Measurements from ENCODE around the gene LRRC8B. TPM values are rescaled to one million over a fixed set of nuclear protein-coding genes. Genes with fewer than 3 reads are reported as not detected.

Gene LRRC8B
- total and polyA plus RNA-seq, 2 of the 8 experiments (the other 6 are each of a cell fraction or from before 2014, with no cell fraction given), result 18.4 to 29.2 TPM

GRCh38 chr1:89566761-89567174 lies 42.1 kb downstream of the LRRC8B start:
- POLR2A ChIA-PET (ENCODE audit: partially characterized antibody), result interaction anchor here (0.8 to 1.4 kb wide), 2 partner anchors 8 to 11 kb away, joined by 3 to 4 read pairs; no protein-coding TSS in a partner anchor
- peak; percentile 66 for FAIRE-seq
- H2AFZ ChIP-seq (ENCODE audit: low read length), result no peak overlapping the region
- TF ChIP-seq ASH2L (IDR thresholded peaks at IDR 0.05; ENCODE audit: low read length) (no peak), CEBPB (IDR thresholded peaks at IDR 0.05; ENCODE audit: low read depth, low read length) (peak; percentile 81)

More at GRCh38 chr1:89566761-89567174, 42.1 kb downstream of the LRRC8B start:
- H2BK15ac ChIP-seq (ENCODE audit: low read length), result no peak overlapping the region
- no peak overlapping the region for H3K14ac ChIP-seq (ENCODE audit: insufficient read length)
- no peak overlapping the region for H3K23ac ChIP-seq (ENCODE audit: insufficient read length)
- H2AK5ac ChIP-seq (ENCODE audit: low read depth, low read length), result no peak overlapping the region
- H2BK20ac ChIP-seq (ENCODE audit: low read length), result no peak overlapping the region
- 39% methylated on average over 6 of the region's 6 CpGs; no CpG with 5 or more reads in 1 of the 2 experiments for WGBS, 2 experiments (ENCODE audit: extremely low coverage in 1 of 2, insufficient coverage in 1 of 2, insufficient read length in 1 of 2, insufficient replicate concordance in 2 of 2, low coverage in 1 of 2, low lambda C conversion rate in 2 of 2, missing lambda C conversion rate in 1 of 2)
- no peak overlapping the region for H2BK5ac ChIP-seq (ENCODE audit: low read depth, low read length)
- CTCF ChIA-PET (ENCODE audit: partially characterized antibody), result interaction anchor here (1.0 to 3.3 kb wide), 5 partner anchors 9 to 57 kb away, joined by 3 to 16 read pairs (median 3); no protein-coding TSS in a partner anchor
- no peak overlapping the region for H3K4ac ChIP-seq (replicated peaks; ENCODE audit: insufficient read length, low read depth, low read length)
- H3K9ac ChIP-seq (replicated peaks in 1 of 4; ENCODE audit: extremely low read depth in 1 of 4, low read depth in 3 of 4, low read length in 3 of 4), result no peak overlapping the region
- no peaks in the 10 kb centered on the region for H3K9me3 ChIP-seq (ENCODE audit: insufficient read depth in 2 of 2, low read depth in 1 of 2, low read length in 1 of 2)
- no peak overlapping the region for H4K8ac ChIP-seq (ENCODE audit: extremely low read depth, insufficient read depth, low read length)
- H3K4me2 ChIP-seq (ENCODE audit: insufficient read depth in 1 of 2, low read depth in 2 of 2, low read length in 2 of 2), result peak overlapping the region in 1 of 2 experiments; percentile 35; a peak in 1 of 4 replicates
- H4K91ac ChIP-seq (replicated peaks; ENCODE audit: insufficient read length, low read length), result no peak overlapping the region
- H3K79me1 ChIP-seq (ENCODE audit: low read depth, low read length), result no peaks in the 10 kb centered on the region; the same call in 1 of the 2 replicates
- H3K27me3 ChIP-seq (replicated peaks in 1 of 4; ENCODE audit: control insufficient read depth in 3 of 4, extremely low read depth in 1 of 4, insufficient read depth in 3 of 4, low read length in 3 of 4), result no peaks in the 10 kb centered on the region
- no peak for DNase-seq (ENCODE audit: low read depth in 1 of 2, low spot score in 2 of 2)
- H3K36me3 ChIP-seq (ENCODE audit: control insufficient read depth in 2 of 4, insufficient read depth in 4 of 4, low read length in 3 of 4), result peaks cover 0 to 4% (median 2%) of the 10 kb centered on the region in 4 experiments; a peak in 2 of 8 replicates
- H4K20me1 ChIP-seq (replicated peaks in 1 of 2; ENCODE audit: control insufficient read depth in 1 of 2, insufficient read depth in 2 of 2, low read length in 2 of 2), result peaks cover 0 to 8% of the 10 kb centered on the region in 2 experiments
- H3K56ac ChIP-seq (replicated peaks; ENCODE audit: insufficient read length, low read depth, low read length), result no peak overlapping the region
- H3K27ac ChIP-seq (ENCODE audit: low read depth, low read length), result peak overlapping the region; percentile 37; the same call in 1 of the 2 replicates
- no peaks in the 10 kb centered on the region; the same call in 1 of the 2 replicates for H3K23me2 ChIP-seq (ENCODE audit: low read depth, low read length)
- no peak overlapping the region for H4K5ac ChIP-seq (ENCODE audit: insufficient read length, low read depth, low read length)
- no peak overlapping the region for H2BK12ac ChIP-seq (ENCODE audit: low read depth, low read length)
- H3K79me2 ChIP-seq (ENCODE audit: control insufficient read depth in 1 of 2, insufficient read depth in 2 of 2, low read length in 2 of 2), result peaks cover 0 to 42% of the 10 kb centered on the region in 2 experiments; a peak in 3 of 4 replicates
- H2BK120ac ChIP-seq (replicated peaks; ENCODE audit: low read depth, low read length), result no peak overlapping the region
- H3K4me1 ChIP-seq (replicated peaks in 1 of 4; ENCODE audit: control insufficient read depth in 3 of 4, insufficient read depth in 4 of 4, low read length in 3 of 4), result peaks cover 4 to 11% (median 9%) of the 10 kb centered on the region in 4 experiments; a peak in 6 of 7 replicates
- H3K4me3 ChIP-seq (ENCODE audit: extremely low read depth in 1 of 4, insufficient read depth in 2 of 4, low read depth in 3 of 4, low read length in 4 of 4), result 0 out of 8 replicates have a peak overlapping the region, but pooled peaks of 1 of the 4 experiments have one; percentile 13
- H3K18ac ChIP-seq (ENCODE audit: extremely low read depth, low read length), result no peak overlapping the region

All from H1 (cell line).